ENCODE measurements around the gene B3GALNT1. TPM values are rescaled to one million over a fixed set of nuclear protein-coding genes. Genes with fewer than 3 reads are reported as not detected.
"Not testable (repeated sequence)": the region's sequence is repeated elsewhere in the genome, so short reads cannot be mapped to it uniquely, and the experiment has no call there.

Gene B3GALNT1
- total and polyA plus RNA-seq, 5 donors from 2014 or later = 0.06 to 0.47 TPM; not detected in 3

DNA sequence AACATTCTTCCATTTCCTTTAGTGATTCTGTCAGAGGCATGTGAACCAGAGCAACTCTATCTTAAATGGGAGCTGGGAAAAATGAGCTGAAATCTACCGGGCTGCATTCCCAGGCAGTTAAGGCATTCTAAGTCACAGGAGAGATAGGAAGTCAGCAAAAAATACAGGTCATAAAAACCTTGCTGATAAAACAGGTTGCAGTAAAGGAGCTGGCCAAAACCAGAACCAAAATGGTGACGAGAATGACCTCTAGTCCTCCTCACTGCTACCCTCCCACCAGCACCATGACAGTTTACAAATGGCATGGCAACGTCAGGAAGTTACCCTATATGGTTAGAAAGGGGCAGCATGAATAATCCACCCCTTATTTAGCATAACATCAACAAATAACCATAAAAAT, 66.4 kb downstream of the B3GALNT1 start:
- Mint-ChIP-seq H3K36me3 (no peaks in the 10 kb centered on the region), H3K4me3 (no peak overlapping the region), H3K27me3 (no peaks in the 10 kb centered on the region), H3K4me1 (peaks cover 0 to 4% (median under 1%) of the 10 kb centered on the region in 4 donors), H3K27ac (no peak overlapping the region), H3K9me3 (peaks cover 2 to 20% (median 3%) of the 10 kb centered on the region in 7 donors)
- Histone ChIP-seq H3K9me3 (ENCODE audit: control insufficient read depth in 2 of 2, low read length in 2 of 2) (no peaks in the 10 kb centered on the region), H3K27me3 (ENCODE audit: control insufficient read depth, insufficient read depth, low read length) (no peaks in the 10 kb centered on the region), H3K27ac (ENCODE audit: insufficient read depth, low read length, poor library complexity, severe bottlenecking) (no peak overlapping the region), H3K36me3 (ENCODE audit: control insufficient read depth, insufficient read depth, low read length) (no peaks in the 10 kb centered on the region), H3K4me1 (ENCODE audit: control insufficient read depth, insufficient read depth, low read length, poor library complexity, severe bottlenecking) (no peaks in the 10 kb centered on the region), H3K4me3 (ENCODE audit: low read depth, low read length) (no peak overlapping the region)
- no peak for DNase-seq
- no peak for ATAC-seq (ENCODE audit: low read depth in 2 of 2)

DNA sequence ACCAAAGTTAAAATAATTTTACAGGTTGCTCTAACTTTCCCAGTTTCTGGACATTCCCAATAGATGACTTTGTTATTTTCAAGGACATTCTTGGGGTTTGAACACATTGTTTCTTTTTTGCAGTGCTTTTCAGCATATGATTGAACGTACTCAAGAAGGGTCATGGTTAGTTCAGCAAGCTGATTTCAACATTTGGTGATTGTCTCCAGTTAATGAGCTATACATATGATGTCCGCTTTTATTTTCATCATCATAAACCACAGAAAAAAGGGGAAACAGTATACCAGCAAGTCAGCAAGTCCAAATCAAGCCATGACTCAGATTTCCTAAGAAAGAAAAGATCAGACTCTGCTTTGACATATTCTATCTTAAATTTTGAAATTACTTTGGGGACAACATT, 69.4 kb downstream of the B3GALNT1 start:
- Mint-ChIP-seq H3K9me3 (peaks cover 2 to 28% (median 5%) of the 10 kb centered on the region in 7 donors), H3K4me1 (peaks cover 0 to 4% (median under 1%) of the 10 kb centered on the region in 4 donors), H3K27me3 (no peaks in the 10 kb centered on the region), H3K4me3 (no peak overlapping the region), H3K27ac (no peak overlapping the region), H3K36me3 (no peaks in the 10 kb centered on the region)
- no peak overlapping the region for H3K4me3 ChIP-seq (ENCODE audit: low read depth, low read length)
- H3K36me3 ChIP-seq (ENCODE audit: control insufficient read depth, insufficient read depth, low read length) = no peaks in the 10 kb centered on the region
- no peaks in the 10 kb centered on the region for H3K9me3 ChIP-seq (ENCODE audit: control insufficient read depth in 2 of 2, low read length in 2 of 2)
- ATAC-seq (ENCODE audit: low read depth in 2 of 2) (no peak), DNase-seq (no peak)
- no peak overlapping the region for H3K27ac ChIP-seq (ENCODE audit: insufficient read depth, low read length, poor library complexity, severe bottlenecking)
- no peaks in the 10 kb centered on the region for H3K4me1 ChIP-seq (ENCODE audit: control insufficient read depth, insufficient read depth, low read length, poor library complexity, severe bottlenecking)
- no peaks in the 10 kb centered on the region for H3K27me3 ChIP-seq (ENCODE audit: control insufficient read depth, insufficient read depth, low read length)

- not testable (repeated sequence) for H3K27me3 ChIP-seq (ENCODE audit: control insufficient read depth, insufficient read depth, low read length); H3K36me3 Mint-ChIP-seq; H3K4me1 ChIP-seq (ENCODE audit: control insufficient read depth, insufficient read depth, low read length, poor library complexity, severe bottlenecking); H3K27me3 Mint-ChIP-seq; H3K27ac Mint-ChIP-seq; H3K4me3 Mint-ChIP-seq; H3K4me1 Mint-ChIP-seq; H3K36me3 ChIP-seq (ENCODE audit: control insufficient read depth, insufficient read depth, low read length); H3K4me3 ChIP-seq (ENCODE audit: low read depth, low read length); H3K9me3 ChIP-seq (ENCODE audit: control insufficient read depth in 2 of 2, low read length in 2 of 2); H3K27ac ChIP-seq (ENCODE audit: insufficient read depth, low read length, poor library complexity, severe bottlenecking)
- ATAC-seq (ENCODE audit: low read depth in 2 of 2) (peak in 1 of 2 donors; percentile 28), DNase-seq (peak in 1 of 3 donors; percentile 56)
- H3K9me3 Mint-ChIP-seq = peaks cover 2 to 27% (median 5%) of the 10 kb centered on the region in 7 donors
Measured at GRCh38 chr3:161034913-161035550, 70.1 kb downstream of the B3GALNT1 start.

Other genes with a start within 250 kb of the B3GALNT1 start
- gene NMD3, start 116.0 kb upstream of the B3GALNT1 start, total RNA-seq = 44.7 TPM
- gene NMD3, start 116.0 kb upstream of the B3GALNT1 start, polyA plus RNA-seq = 10 to 100 TPM; 45.4 to 53.2 (median 47.3) TPM